Activated T-cell treated with anti-CD3 and anti-CD28 coated beads, Interleukin-2, amount 50 U/mL, for 72 hours (primary cell): Measurements from ENCODE around the gene PRAMEF18. TPM values are rescaled to one million over a fixed set of nuclear protein-coding genes. Genes with fewer than 3 reads are reported as not detected.
"Not testable (repeated sequence)": the region's sequence is repeated elsewhere in the genome, so short reads cannot be mapped to it uniquely, and the experiment has no call there.

Source experiments
- ATAC-seq, 2 donors: fragments of 150-1000 bp; cut with Tn5 transposase; replicated peaks in 1 of 2; 2 replicates each; pipeline ENCODE4 v1.10.0; 2021; ENCODE audit warnings: moderate library complexity in 2 of 2, mild to moderate bottlenecking in 1 of 2
- DNase-seq, 2 donors: peaks; one replicate each; pipeline ENCODE4 v3.0.0; 2021 to 2022; ENCODE audit warnings: mixed read lengths in 1 of 2
- H3K27ac Mint-ChIP-seq: one replicate; pipeline ENCODE4 v1.8.0; 2022; ENCODE audit warnings: mild to moderate bottlenecking, moderate library complexity, mixed read lengths
- H3K27me3 Mint-ChIP-seq: one replicate; pipeline ENCODE4 v1.8.0; 2022; ENCODE audit warnings: low read depth, mixed read lengths
- H3K36me3 Mint-ChIP-seq, 2 donors: one replicate each; pipeline ENCODE4 v1.8.0; 2022; ENCODE audit warnings: mixed read lengths in 2 of 2, mild to moderate bottlenecking in 1 of 2; ENCODE audit not compliant: insufficient read depth in 2 of 2
- H3K4me1 Mint-ChIP-seq: one replicate; pipeline ENCODE4 v1.8.0; 2022; ENCODE audit warnings: low read depth, mixed read lengths
- H3K4me3 Mint-ChIP-seq, 2 donors: one replicate each; pipeline ENCODE4 v1.8.0; 2022; ENCODE audit warnings: mild to moderate bottlenecking in 2 of 2, mixed read lengths in 2 of 2, moderate library complexity in 2 of 2
- H3K9me3 Mint-ChIP-seq, 2 donors: one replicate each; pipeline ENCODE4 v1.8.0; 2022; ENCODE audit warnings: mixed read lengths in 2 of 2
- total RNA-seq, 2 donors: library from RNA; stranded (reverse); gene quantifications; one replicate each; pipeline ENCODE4 v1.2.3, GENCODE V29; 2022

Gene PRAMEF18
- total RNA-seq, 2 donors from 2014 or later, result not detected

- H3K27me3 Mint-ChIP-seq, H3K4me3 Mint-ChIP-seq, H3K36me3 Mint-ChIP-seq, H3K27ac Mint-ChIP-seq, DNase-seq, H3K4me1 Mint-ChIP-seq, H3K9me3 Mint-ChIP-seq: not testable (repeated sequence)
- ATAC-seq, result peak in 1 of 2 donors; percentile 15
Observed at GRCh38 chr1:13230601-13231000, 4.6 kb upstream of the PRAMEF18 start.

GRCh38 chr1:13230096-13230495 lies 4.1 kb upstream of the PRAMEF18 start:
- not testable (repeated sequence) for H3K27me3 Mint-ChIP-seq

GRCh38 chr1:13228343-13228781 lies 2.4 kb upstream of the PRAMEF18 start:
- H3K9me3 Mint-ChIP-seq, result no peaks in the 10 kb centered on the region
- ATAC-seq (peak in 1 of 2 donors; percentile 51), DNase-seq (peak; percentile 40 to 51)
- no peaks in the 10 kb centered on the region for H3K36me3 Mint-ChIP-seq
- peaks cover 6% of the 10 kb centered on the region for H3K27me3 Mint-ChIP-seq
- H3K4me1 Mint-ChIP-seq, result no peaks in the 10 kb centered on the region
- no peak overlapping the region for H3K27ac Mint-ChIP-seq
- no peak overlapping the region for H3K4me3 Mint-ChIP-seq

More at GRCh38 chr1:13230096-13230495, 4.1 kb upstream of the PRAMEF18 start:
- H3K9me3 Mint-ChIP-seq, H3K27ac Mint-ChIP-seq, ATAC-seq, H3K4me3 Mint-ChIP-seq, H3K36me3 Mint-ChIP-seq, H3K4me1 Mint-ChIP-seq, DNase-seq: not testable (repeated sequence)

- H3K4me1 Mint-ChIP-seq, H3K36me3 Mint-ChIP-seq, H3K9me3 Mint-ChIP-seq, DNase-seq, ATAC-seq, H3K4me3 Mint-ChIP-seq, H3K27me3 Mint-ChIP-seq, H3K27ac Mint-ChIP-seq: not testable (repeated sequence)
Observed at GRCh38 chr1:13227271-13228055, 1.5 kb upstream of the PRAMEF18 start.

- no peaks in the 10 kb centered on the region for H3K36me3 Mint-ChIP-seq
- H3K27me3 Mint-ChIP-seq, result peaks cover 6% of the 10 kb centered on the region
- H3K4me1 Mint-ChIP-seq, result no peaks in the 10 kb centered on the region
- ATAC-seq (no peak), DNase-seq (no peak)
- no peak overlapping the region for H3K4me3 Mint-ChIP-seq
- H3K27ac Mint-ChIP-seq, result no peak overlapping the region
- H3K9me3 Mint-ChIP-seq, result no peaks in the 10 kb centered on the region
Observed at GRCh38 chr1:13224480-13225060, 1.4 kb downstream of the PRAMEF18 start.

GRCh38 chr1:13222788-13223187 lies 3.2 kb downstream of the PRAMEF18 start:
- not testable (repeated sequence) for H3K4me1 Mint-ChIP-seq, H3K9me3 Mint-ChIP-seq, H3K4me3 Mint-ChIP-seq, DNase-seq, H3K27me3 Mint-ChIP-seq, H3K27ac Mint-ChIP-seq, H3K36me3 Mint-ChIP-seq, ATAC-seq

- H3K27ac Mint-ChIP-seq, H3K9me3 Mint-ChIP-seq, DNase-seq, H3K36me3 Mint-ChIP-seq, H3K4me3 Mint-ChIP-seq, H3K4me1 Mint-ChIP-seq, ATAC-seq, H3K27me3 Mint-ChIP-seq: not testable (repeated sequence)
Observed at GRCh38 chr1:13219203-13219602, 6.8 kb downstream of the PRAMEF18 start.

- DNase-seq, H3K36me3 Mint-ChIP-seq, H3K4me3 Mint-ChIP-seq, ATAC-seq, H3K27ac Mint-ChIP-seq, H3K27me3 Mint-ChIP-seq, H3K4me1 Mint-ChIP-seq, H3K9me3 Mint-ChIP-seq: not testable (repeated sequence)
Observed at GRCh38 chr1:13216619-13217018, 9.3 kb downstream of the PRAMEF18 start.

GRCh38 chr1:13208712-13209111 lies 17.2 kb downstream of the PRAMEF18 start:
- not testable (repeated sequence) for H3K27me3 Mint-ChIP-seq, H3K4me3 Mint-ChIP-seq, H3K36me3 Mint-ChIP-seq, H3K27ac Mint-ChIP-seq, ATAC-seq, H3K4me1 Mint-ChIP-seq, DNase-seq, H3K9me3 Mint-ChIP-seq

- H3K4me1 Mint-ChIP-seq, DNase-seq, ATAC-seq, H3K27me3 Mint-ChIP-seq, H3K27ac Mint-ChIP-seq, H3K9me3 Mint-ChIP-seq, H3K36me3 Mint-ChIP-seq, H3K4me3 Mint-ChIP-seq: not testable (repeated sequence)
Observed at GRCh38 chr1:13201309-13201708, 24.6 kb downstream of the PRAMEF18 start, which contains the start of gene PRAMEF13. Gene PRAMEF13, minus strand, starts transcription at chr1:13201409. Its CDS starts 1,820 bp downstream, at chr1:13199589.

Other genes starting within 250 kb of the PRAMEF18 start
- gene PRAMEF27, start 169.6 kb downstream of the PRAMEF18 start, total RNA-seq, result not detected
- not detected for gene HNRNPCL3, start 165.4 kb downstream of the PRAMEF18 start, total RNA-seq
- not detected for gene PRAMEF25, start 155.4 kb downstream of the PRAMEF18 start, total RNA-seq
- not detected for gene HNRNPCL2, start 109.3 kb downstream of the PRAMEF18 start, total RNA-seq
- not detected for gene PRAMEF26, start 70.1 kb downstream of the PRAMEF18 start, total RNA-seq
- not detected for gene HNRNPCL4, start 60.5 kb downstream of the PRAMEF18 start, total RNA-seq
- gene PRAMEF9, start 54.3 kb downstream of the PRAMEF18 start, total RNA-seq, result not detected
- not detected for gene PRAMEF13, start 24.7 kb downstream of the PRAMEF18 start, total RNA-seq
- not detected for gene PRAMEF5, start 28.0 kb upstream of the PRAMEF18 start, total RNA-seq
- not detected for gene PRAMEF8, start 59.0 kb upstream of the PRAMEF18 start, total RNA-seq
- not detected for gene PRAMEF33, start 77.4 kb upstream of the PRAMEF18 start, total RNA-seq
- not detected for gene PRAMEF15, start 89.4 kb upstream of the PRAMEF18 start, total RNA-seq
- gene PRAMEF14, start 121.0 kb upstream of the PRAMEF18 start, total RNA-seq, result not detected
- gene PRAMEF19, start 145.8 kb upstream of the PRAMEF18 start, total RNA-seq, result not detected
- gene PRAMEF17, start 163.5 kb upstream of the PRAMEF18 start, total RNA-seq, result not detected
- not detected for gene PRAMEF20, start 184.3 kb upstream of the PRAMEF18 start, total RNA-seq